Esophagus muscularis mucosa (tissue), 4 donors: ENCODE measurements around the gene FHOD1. TPM values are rescaled to one million over a fixed set of nuclear protein-coding genes. Genes with fewer than 3 reads are reported as not detected.

ENCODE experiments used
- DNase-seq: peaks from one replicate; pipeline ENCODE4 v3.0.0-alpha.2; 2017; ENCODE audit errors: extremely low spot score
- H3K27ac ChIP-seq, 4 donors: fragments of 200-600 bp; sonication (generic); replicated peaks in 1 of 4; 1 replicate in 3 of 4; 2 replicates in 1 of 4; pipeline ENCODE4 v1.5.1; 2016 to 2019; ENCODE audit warnings: mild to moderate bottlenecking in 1 of 4
- H3K27me3 ChIP-seq, 4 donors: fragments of 200-600 bp; sonication (generic); one replicate each; pipeline versions ENCODE4 v1.5.1 to v1.6.0; 2016 to 2019
- H3K36me3 ChIP-seq, 4 donors: fragments of 200-600 bp; sonication (generic); one replicate each; pipeline ENCODE4 v1.5.1; 2016 to 2019
- H3K4me1 ChIP-seq, 4 donors: fragments of 200-600 bp; sonication (generic); one replicate each; pipeline ENCODE4 v1.5.1; 2016 to 2019
- H3K4me3 ChIP-seq, 4 donors: fragments of 200-600 bp; sonication (generic); 1 replicate in 2 of 4; 2 replicates in 2 of 4; pipeline ENCODE4 v1.5.1; 2016 to 2019; ENCODE audit warnings: mild to moderate bottlenecking in 4 of 4, moderate library complexity in 1 of 4
- H3K9me3 ChIP-seq, 4 donors: fragments of 200-600 bp; sonication (generic); 1 replicate in 3 of 4; 2 replicates in 1 of 4; pipeline ENCODE4 v1.5.1; 2016 to 2019
- CTCF ChIP-seq, 3 experiments: fragments of 200-600 bp in 2 of 3; fragments of 450-650 bp in 1 of 3; sonication (generic) in 2 of 3; IDR thresholded peaks; one replicate each; pipeline ENCODE4 v1.5.1; 2017 to 2019; ENCODE audit warnings: antibody characterized with exemption in 3 of 3, mild to moderate bottlenecking in 2 of 3, moderate library complexity in 1 of 3
- EP300 ChIP-seq: sonication (generic); formaldehyde crosslinking; IDR thresholded peaks from one replicate; pipeline ENCODE4 v1.6.1; 2017; ENCODE audit warnings: antibody characterized with exemption
- POLR2A ChIP-seq: fragments of 450-650 bp; IDR thresholded peaks from one replicate; pipeline ENCODE4 v1.6.1; 2017; ENCODE audit warnings: antibody characterized with exemption, moderate library complexity, mild to moderate bottlenecking, low read depth
- POLR2AphosphoS5 ChIP-seq, 2 donors: sonication (generic); formaldehyde crosslinking; IDR thresholded peaks; one replicate each; pipeline ENCODE4 v1.6.1; 2017; ENCODE audit warnings: antibody characterized with exemption in 2 of 2
- WGBS: methylation state at CpG from one replicate; pipeline ENCODE4 v1.1.5; 2018; 5-methylcytosine and 5-hydroxymethylcytosine counted together
- intact Hi-C: fragments of 100-400 bp; cut with DNase I; formaldehyde crosslinking; loops from one replicate; pipeline ENCODE4 v1.15.1; 2023
- total RNA-seq, 4 donors: library from RNA; depleted of rRNA; stranded (reverse); fragments of >200 nt; gene quantifications; one replicate each; pipeline versions ENCODE4 v1.1.0 to v1.2.1, GENCODE V29; 2016

Gene FHOD1
- total RNA-seq, 4 donors from 2014 or later: 8.0 to 15.6 (median 10.0) TPM

GRCh38 chr16:67241008-67241900 is 6.0 kb downstream of the FHOD1 start:
- intact Hi-C loops: no loop called here
- Histone ChIP-seq H3K27me3 (no peaks in the 10 kb centered on the region), H3K36me3 (peaks cover 30 to 38% (median 36%) of the 10 kb centered on the region in 4 donors), H3K4me3 (no peak overlapping the region), H3K9me3 (no peaks in the 10 kb centered on the region), H3K4me1 (peaks cover 57 to 61% (median 58%) of the 10 kb centered on the region in 4 donors), H3K27ac (peak overlapping the region; percentile 40 to 65 (median 48))
- no peak for TF ChIP-seq CTCF (IDR thresholded peaks at IDR 0.05)
- TF ChIP-seq POLR2AphosphoS5 (IDR thresholded peaks at IDR 0.05): no peak
- no peak for TF ChIP-seq EP300
- no peak for TF ChIP-seq POLR2A
- 64% methylated on average over 9 of the region's 10 CpGs for WGBS
- DNase-seq: no peak

- peak overlapping the region; percentile 40 to 65 (median 48) for H3K27ac ChIP-seq
- intact Hi-C loops: no loop called here
- H3K36me3 ChIP-seq: peaks cover 36 to 45% (median 44%) of the 10 kb centered on the region in 4 donors
- H3K9me3 ChIP-seq: no peaks in the 10 kb centered on the region
- H3K27me3 ChIP-seq: no peaks in the 10 kb centered on the region
- no peak for DNase-seq
- peaks cover 50 to 55% (median 51%) of the 10 kb centered on the region in 4 donors for H3K4me1 ChIP-seq
- TF ChIP-seq POLR2AphosphoS5 (IDR thresholded peaks at IDR 0.05) (no peak), EP300 (no peak), CTCF (IDR thresholded peaks at IDR 0.05) (no peak), POLR2A (no peak)
- WGBS: 88% methylated on average over 4 of the region's 4 CpGs
- H3K4me3 ChIP-seq: no peak overlapping the region
Observed at GRCh38 chr16:67240506-67240905, 6.8 kb downstream of the FHOD1 start.

GRCh38 chr16:67238806-67239470 is 8.3 kb downstream of the FHOD1 start:
- Histone ChIP-seq H3K9me3 (no peaks in the 10 kb centered on the region), H3K27me3 (no peaks in the 10 kb centered on the region), H3K36me3 (peaks cover 36 to 61% (median 58%) of the 10 kb centered on the region in 4 donors), H3K4me3 (no peak overlapping the region), H3K4me1 (peaks cover 35 to 39% (median 36%) of the 10 kb centered on the region in 4 donors), H3K27ac (no peak overlapping the region)
- 88% methylated on average over 7 of the region's 9 CpGs for WGBS
- TF ChIP-seq POLR2AphosphoS5 (IDR thresholded peaks at IDR 0.05) (no peak), POLR2A (no peak), EP300 (no peak), CTCF (IDR thresholded peaks at IDR 0.05) (no peak)
- intact Hi-C loops: no loop called here
- DNase-seq: no peak

GRCh38 chr16:67238278-67238575 is 9.1 kb downstream of the FHOD1 start:
- no peak for TF ChIP-seq EP300
- TF ChIP-seq POLR2A: no peak
- no peak for TF ChIP-seq CTCF (IDR thresholded peaks at IDR 0.05)
- no peak for TF ChIP-seq POLR2AphosphoS5 (IDR thresholded peaks at IDR 0.05)
- H3K36me3 ChIP-seq: peaks cover 39 to 68% (median 65%) of the 10 kb centered on the region in 4 donors
- no peak overlapping the region for H3K27ac ChIP-seq
- DNase-seq: no peak
- H3K9me3 ChIP-seq: no peaks in the 10 kb centered on the region
- intact Hi-C loops: no loop called here
- 96% methylated on average over 3 of the region's 3 CpGs for WGBS
- H3K4me3 ChIP-seq: no peak overlapping the region
- peaks cover 28 to 32% (median 29%) of the 10 kb centered on the region in 4 donors for H3K4me1 ChIP-seq
- H3K27me3 ChIP-seq: no peaks in the 10 kb centered on the region
